Naive thymus-derived CD4-positive, alpha-beta T cell (primary cell): ENCODE data around the gene CEP85. TPM values are rescaled to one million over a fixed set of nuclear protein-coding genes. Genes with fewer than 3 reads are reported as not detected.
A peak's percentile ranks its signal among the peaks of the same experiment; 100 is the strongest.

Source experiments
- ATAC-seq: fragments of 150-1000 bp; cut with Tn5 transposase; 2 replicates; pipeline ENCODE4 v1.10.0; 2021; ENCODE audit warnings: mild to moderate bottlenecking, moderate library complexity
- CTCF ChIA-PET: fragments of 350-600 bp; sonication (Branson Sonifier 250); formaldehyde crosslinking; loops from one replicate; lab custom pipeline; 2021; ENCODE audit warnings: antibody characterized with exemption; lab: Charles Lee
- POLR2A ChIA-PET: fragments of 350-600 bp; sonication (Branson Sonifier 250); formaldehyde crosslinking; loops from one replicate; lab custom pipeline; 2021; ENCODE audit warnings: antibody characterized with exemption, inconsistent platforms; lab: Charles Lee
- DNase-seq, 9 donors: peaks; one replicate each; pipeline versions ENCODE4 v3.0.0 to v3.0.0-alpha.2; 2020 to 2022; ENCODE audit warnings: mixed read lengths in 1 of 9
- H3K27ac ChIP-seq: one replicate; pipeline ENCODE4 v1.7.0; 2013; ENCODE audit warnings: mild to moderate bottlenecking, low read depth, low read length, moderate library complexity
- H3K27me3 ChIP-seq, 2 donors: one replicate each; pipeline ENCODE4 v1.7.0; 2013; ENCODE audit warnings: low read length in 2 of 2, mild to moderate bottlenecking in 2 of 2, moderate library complexity in 2 of 2; ENCODE audit not compliant: control insufficient read depth in 2 of 2, insufficient read depth in 2 of 2
- H3K36me3 ChIP-seq, 3 experiments: 1 replicate in 2 of 3; 2 replicates in 1 of 3; pipeline ENCODE4 v1.7.0; 2013; ENCODE audit warnings: low read length in 3 of 3, mild to moderate bottlenecking in 3 of 3, moderate library complexity in 1 of 3; ENCODE audit not compliant: insufficient read depth in 3 of 3, control insufficient read depth in 2 of 3
- H3K4me1 ChIP-seq, 2 donors: one replicate each; pipeline ENCODE4 v1.7.0; 2013; ENCODE audit warnings: low read length in 2 of 2, mild to moderate bottlenecking in 2 of 2, moderate library complexity in 1 of 2; ENCODE audit not compliant: control insufficient read depth in 2 of 2, insufficient read depth in 2 of 2
- H3K4me3 ChIP-seq: 2 replicates; pipeline ENCODE4 v1.7.0; 2013; ENCODE audit warnings: mild to moderate bottlenecking, low read length
- H3K9me3 ChIP-seq, 3 experiments: 1 replicate in 2 of 3; 2 replicates in 1 of 3; pipeline ENCODE4 v1.7.0; 2013; ENCODE audit warnings: low read length in 3 of 3; ENCODE audit not compliant: control insufficient read depth in 2 of 3
- H3K27ac Mint-ChIP-seq, 9 donors: one replicate each; pipeline ENCODE4 v1.8.0; 2020 to 2022; ENCODE audit warnings: mixed read lengths in 9 of 9, mild to moderate bottlenecking in 8 of 9, moderate library complexity in 5 of 9, inconsistent platforms in 2 of 9
- H3K27me3 Mint-ChIP-seq, 5 donors: one replicate each; pipeline ENCODE4 v1.8.0; 2021 to 2022; ENCODE audit warnings: mixed read lengths in 5 of 5, mild to moderate bottlenecking in 1 of 5
- H3K36me3 Mint-ChIP-seq, 5 donors: one replicate each; pipeline ENCODE4 v1.8.0; 2020 to 2022; ENCODE audit warnings: mixed read lengths in 5 of 5, mild to moderate bottlenecking in 3 of 5, inconsistent platforms in 1 of 5
- H3K4me1 Mint-ChIP-seq, 7 donors: one replicate each; pipeline ENCODE4 v1.8.0; 2020 to 2022; ENCODE audit warnings: mixed read lengths in 7 of 7, mild to moderate bottlenecking in 3 of 7, inconsistent platforms in 1 of 7
- H3K4me3 Mint-ChIP-seq, 10 donors: one replicate each; pipeline ENCODE4 v1.8.0; 2020 to 2022; ENCODE audit warnings: mild to moderate bottlenecking in 10 of 10, mixed read lengths in 10 of 10, moderate library complexity in 6 of 10, inconsistent platforms in 2 of 10
- H3K9me3 Mint-ChIP-seq, 11 donors: one replicate each; pipeline ENCODE4 v1.8.0; 2020 to 2022; ENCODE audit warnings: mixed read lengths in 11 of 11, mild to moderate bottlenecking in 4 of 11, inconsistent platforms in 1 of 11, moderate library complexity in 1 of 11
- intact Hi-C, 2 donors: fragments of 100-400 bp; cut with micrococcal nuclease; formaldehyde crosslinking; loops; one replicate each; pipeline ENCODE4 v1.15.1; 2023
- polyA plus RNA-seq, 2 donors: library from polyadenylated mRNA; unstranded; fragments of 300-500 nt; fragmentation: Illumina TruSeq; gene quantifications; one replicate each; pipeline ENCODE4 v1.2.3, GENCODE V29; 2021
- total RNA-seq, 6 experiments: library from RNA in 5 of 6; stranded (reverse) in 5 of 6; gene quantifications; 1 replicate in 5 of 6; 2 replicates in 1 of 6; pipeline ENCODE4 v1.2.3 and lab custom pipeline; 2021 to 2026

CEP85 gene
- total and polyA plus RNA-seq, 7 experiments from 2014 or later, result 5.4 to 34.8 (median 18.1) TPM

DNA sequence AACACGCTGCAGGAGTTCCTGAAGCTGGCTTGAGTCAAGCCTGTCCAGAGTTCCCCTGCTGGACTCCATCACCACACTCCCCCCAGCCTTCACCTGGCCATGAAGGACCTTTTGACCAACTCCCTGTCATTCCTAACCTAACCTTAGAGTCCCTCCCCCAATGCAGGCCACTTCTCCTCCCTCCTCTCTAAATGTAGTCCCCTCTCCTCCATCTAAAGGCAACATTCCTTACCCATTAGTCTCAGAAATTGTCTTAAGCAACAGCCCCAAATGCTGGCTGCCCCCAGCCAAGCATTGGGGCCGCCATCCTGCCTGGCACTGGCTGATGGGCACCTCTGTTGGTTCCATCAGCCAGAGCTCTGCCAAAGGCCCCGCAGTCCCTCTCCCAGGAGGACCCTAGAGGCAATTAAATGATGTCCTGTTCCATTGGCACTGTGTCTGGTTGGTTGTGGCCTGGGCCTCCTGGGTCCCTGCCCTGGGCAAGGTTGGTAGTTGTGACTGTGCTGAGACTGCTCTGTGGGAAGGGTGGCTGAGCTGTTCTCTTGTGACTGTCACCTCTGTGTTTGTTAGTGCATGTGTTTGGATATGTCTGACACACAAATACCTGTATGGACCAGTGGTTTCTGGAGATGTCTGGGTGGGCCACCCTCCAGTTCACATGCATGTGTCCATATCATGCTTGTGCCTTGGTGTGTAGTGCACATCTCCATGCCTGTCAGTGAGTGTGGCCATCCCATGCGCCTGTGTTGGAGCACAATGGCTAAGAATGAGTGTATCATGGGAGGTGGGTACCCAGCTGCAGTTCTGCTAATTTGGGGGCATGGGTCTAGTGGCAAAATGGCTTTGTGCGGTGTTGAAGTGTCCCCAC is 47.3 kb downstream of the CEP85 start:
- peak overlapping the region; percentile 80 to 98 (median 89) for H3K4me3 Mint-ChIP-seq
- CTCF ChIA-PET, result interaction anchor here (0.5 to 17.9 kb wide), 5 partner anchors 27 to 82 kb away, joined by 3 to 541 read pairs (median 3); partner anchors contain the start of gene CD52
- H3K9me3 Mint-ChIP-seq, result peaks cover 0 to 2% (median 0%) of the 10 kb centered on the region in 11 donors
- Histone ChIP-seq H3K27ac (peak overlapping the region; percentile 86), H3K36me3 (peaks cover 0 to 26% (median 4%) of the 10 kb centered on the region in 3 experiments), H3K9me3 (no peaks in the 10 kb centered on the region), H3K4me1 (peaks cover 87 to 88% of the 10 kb centered on the region in 2 donors), H3K27me3 (no peaks in the 10 kb centered on the region), H3K4me3 (peak overlapping the region; percentile 58)
- POLR2A ChIA-PET, result interaction anchor here (0.5 to 26.8 kb wide), 7 partner anchors 8 to 97 kb away, joined by 3 to 1967 read pairs (median 4); partner anchors contain the start of genes CD52, CEP85 and UBXN11
- H3K4me1 Mint-ChIP-seq, result peaks cover 63 to 90% (median 75%) of the 10 kb centered on the region in 7 donors
- DNase-seq (no peak), ATAC-seq (no peak)
- intact Hi-C loops, result loop anchor here in 1 of 2 donors (2.0 to 10.0 kb wide), 3 partner anchors 151 to 413 kb away; partner anchors contain the start of genes ARID1A and DHDDS
- no peaks in the 10 kb centered on the region for H3K27me3 Mint-ChIP-seq
- peaks cover 0 to 46% (median 4%) of the 10 kb centered on the region in 5 donors for H3K36me3 Mint-ChIP-seq
- H3K27ac Mint-ChIP-seq, result peak overlapping the region; percentile 83 to 99 (median 91)

DNA sequence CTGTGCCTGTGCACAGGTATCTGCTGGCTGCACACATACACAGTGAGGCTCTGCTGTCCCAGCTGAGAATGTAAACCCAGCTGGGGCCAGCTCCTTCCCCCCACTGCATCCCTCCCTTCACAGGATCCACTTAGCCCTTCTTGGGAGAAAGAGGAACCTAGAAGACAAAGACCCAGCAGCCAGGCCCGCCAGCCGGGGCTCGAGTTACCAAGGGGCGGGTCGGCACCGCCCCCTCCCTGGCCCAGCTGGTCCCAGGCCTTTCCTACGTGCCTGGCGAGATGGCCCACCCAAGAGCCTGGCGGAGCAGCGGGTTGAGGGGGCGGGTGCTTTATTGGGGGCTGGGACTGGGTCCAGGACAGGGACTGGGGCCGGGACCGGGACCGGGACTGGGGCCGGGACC is 48.0 kb downstream of the CEP85 start:
- H3K36me3 ChIP-seq, result peaks cover 0 to 22% (median 4%) of the 10 kb centered on the region in 3 experiments
- ATAC-seq (no peak), DNase-seq (no peak)
- H3K9me3 Mint-ChIP-seq, result peaks cover 0 to 2% (median 0%) of the 10 kb centered on the region in 11 donors
- peaks cover 87 to 88% of the 10 kb centered on the region in 2 donors for H3K4me1 ChIP-seq
- POLR2A ChIA-PET, result interaction anchor here (1.0 to 26.8 kb wide), 3 partner anchors 7 to 93 kb away, joined by 3 to 1967 read pairs (median 109); partner anchors contain the start of genes CD52 and UBXN11
- no peaks in the 10 kb centered on the region for H3K27me3 Mint-ChIP-seq
- peaks cover 58 to 90% (median 73%) of the 10 kb centered on the region in 7 donors for H3K4me1 Mint-ChIP-seq
- H3K9me3 ChIP-seq, result no peaks in the 10 kb centered on the region
- H3K27ac ChIP-seq, result peak overlapping the region; percentile 86
- H3K36me3 Mint-ChIP-seq, result peaks cover 0 to 44% (median 4%) of the 10 kb centered on the region in 5 donors
- no peaks in the 10 kb centered on the region for H3K27me3 ChIP-seq
- no peak overlapping the region for H3K4me3 ChIP-seq
- intact Hi-C loops, result loop anchor here in 1 of 2 donors (2.0 to 10.0 kb wide), 3 partner anchors 151 to 413 kb away; partner anchors contain the start of genes ARID1A and DHDDS
- peak overlapping the region; percentile 83 to 99 (median 91) for H3K27ac Mint-ChIP-seq
- H3K4me3 Mint-ChIP-seq, result peak overlapping the region; percentile 80 to 98 (median 89)
- CTCF ChIA-PET, result interaction anchor here (0.5 to 17.9 kb wide), 4 partner anchors 26 to 81 kb away, joined by 3 to 541 read pairs (median 8); partner anchors contain the start of gene CD52

DNA sequence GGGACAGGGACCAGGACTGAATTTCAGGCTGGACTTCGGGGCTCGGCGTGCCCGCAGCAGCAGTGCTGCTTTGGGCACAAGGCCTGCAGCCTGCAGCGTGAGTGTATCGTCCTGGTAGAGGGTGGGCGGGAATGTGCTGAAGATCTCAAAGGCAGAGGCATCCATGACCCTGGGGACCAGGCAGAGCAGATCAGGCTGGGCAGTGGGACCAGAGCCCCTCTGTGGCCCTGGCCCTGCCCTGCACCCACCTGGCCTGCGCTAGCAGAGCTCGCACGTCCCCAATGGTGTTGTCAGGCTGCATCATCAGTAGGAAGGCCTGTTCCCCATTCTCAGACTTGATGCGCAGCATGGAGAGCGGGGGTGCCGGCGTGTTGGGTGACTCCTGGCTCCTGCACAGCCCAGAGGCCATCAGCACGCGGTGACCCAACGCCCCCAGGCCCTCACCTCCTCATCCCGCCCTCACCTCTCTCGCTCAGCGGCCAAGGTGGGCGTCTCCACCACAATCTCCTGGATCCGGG is 48.5 kb downstream of the CEP85 start:
- ChIA-PET POLR2A (interaction anchor here (1.0 to 26.8 kb wide), 4 partner anchors 6 to 92 kb away, joined by 3 to 1967 read pairs (median 61); partner anchors contain the start of genes CD52, CEP85 and UBXN11), CTCF (interaction anchor here (2.6 to 17.9 kb wide), 2 partner anchors 40 to 81 kb away, joined by 12 to 541 read pairs; partner anchors contain the start of gene CD52)
- H3K27me3 Mint-ChIP-seq, result no peaks in the 10 kb centered on the region
- DNase-seq (no peak), ATAC-seq (no peak)
- intact Hi-C loops, result loop anchor here in 1 of 2 donors (10.0 kb wide), 2 partner anchors 262 to 412 kb away; partner anchors contain the start of gene ARID1A
- peaks cover 0 to 41% (median 4%) of the 10 kb centered on the region in 5 donors for H3K36me3 Mint-ChIP-seq
- peaks cover 57 to 92% (median 75%) of the 10 kb centered on the region in 7 donors for H3K4me1 Mint-ChIP-seq
- peak overlapping the region; percentile 86 for H3K27ac ChIP-seq
- peaks cover 87 to 88% of the 10 kb centered on the region in 2 donors for H3K4me1 ChIP-seq
- H3K9me3 ChIP-seq, result no peaks in the 10 kb centered on the region
- peaks cover 0 to 17% (median 4%) of the 10 kb centered on the region in 3 experiments for H3K36me3 ChIP-seq
- H3K9me3 Mint-ChIP-seq, result peaks cover 0 to 2% (median 0%) of the 10 kb centered on the region in 11 donors
- peak overlapping the region in 7 of 10 donors; percentile 21 to 88 (median 58) for H3K4me3 Mint-ChIP-seq
- H3K4me3 ChIP-seq, result no peak overlapping the region
- peak overlapping the region; percentile 41 to 99 (median 96) for H3K27ac Mint-ChIP-seq
- no peaks in the 10 kb centered on the region for H3K27me3 ChIP-seq

DNA sequence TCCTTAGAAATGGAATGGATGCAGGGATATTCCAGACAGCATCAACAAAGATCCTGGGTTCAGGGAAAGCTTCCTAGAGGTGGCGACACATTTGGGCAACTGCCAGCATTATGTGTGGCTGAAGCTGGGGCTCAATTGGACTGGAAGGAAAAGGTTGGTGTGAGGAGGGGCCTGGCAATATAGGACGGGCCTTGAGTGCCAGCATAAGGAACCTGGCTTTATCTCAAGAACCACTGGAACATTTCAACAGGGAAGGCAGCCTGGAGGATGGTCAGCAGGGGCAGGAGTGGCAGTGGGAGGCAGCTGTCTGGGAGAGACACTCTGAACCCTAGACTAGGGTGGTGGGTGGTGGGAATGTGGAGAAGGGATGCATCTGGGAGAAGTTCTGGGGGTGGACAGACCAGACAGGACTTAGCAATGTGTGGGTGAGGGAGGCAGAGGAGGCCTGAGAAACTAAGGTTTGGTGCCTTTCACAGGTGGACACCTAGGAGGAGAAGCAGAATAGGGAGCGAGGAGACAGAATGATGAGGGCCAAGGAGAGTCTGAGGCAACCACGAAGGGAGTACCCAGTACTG is 49.4 kb downstream of the CEP85 start:
- Mint-ChIP-seq H3K9me3 (peaks cover 0 to 2% (median 0%) of the 10 kb centered on the region in 11 donors), H3K36me3 (peaks cover 0 to 35% (median 4%) of the 10 kb centered on the region in 5 donors), H3K27ac (peak overlapping the region; percentile 90 to 99 (median 97)), H3K4me1 (peaks cover 62 to 92% (median 84%) of the 10 kb centered on the region in 7 donors), H3K4me3 (peak overlapping the region; percentile 28 to 88 (median 60)), H3K27me3 (no peaks in the 10 kb centered on the region)
- DNase-seq, result no peak
- CTCF ChIA-PET, result interaction anchor here (3.1 to 17.9 kb wide), 3 partner anchors 8 to 39 kb away, joined by 31 to 541 read pairs (median 131); partner anchors contain the start of genes CD52 and UBXN11
- Histone ChIP-seq H3K4me1 (peaks cover 87 to 89% of the 10 kb centered on the region in 2 donors), H3K36me3 (peaks cover 0 to 15% (median 4%) of the 10 kb centered on the region in 3 experiments), H3K27me3 (no peaks in the 10 kb centered on the region), H3K4me3 (no peak overlapping the region), H3K27ac (peak overlapping the region; percentile 86), H3K9me3 (no peaks in the 10 kb centered on the region)
- no peak for ATAC-seq
- intact Hi-C loops, result loop anchor here in 1 of 2 donors (10.0 kb wide), 2 partner anchors 261 to 411 kb away; partner anchors contain the start of gene ARID1A
- POLR2A ChIA-PET, result interaction anchor here (0.6 to 26.8 kb wide), 6 partner anchors 30 to 139 kb away, joined by 4 to 1967 read pairs (median 10); partner anchors contain the start of genes CD52, CEP85 and UBXN11

DNA sequence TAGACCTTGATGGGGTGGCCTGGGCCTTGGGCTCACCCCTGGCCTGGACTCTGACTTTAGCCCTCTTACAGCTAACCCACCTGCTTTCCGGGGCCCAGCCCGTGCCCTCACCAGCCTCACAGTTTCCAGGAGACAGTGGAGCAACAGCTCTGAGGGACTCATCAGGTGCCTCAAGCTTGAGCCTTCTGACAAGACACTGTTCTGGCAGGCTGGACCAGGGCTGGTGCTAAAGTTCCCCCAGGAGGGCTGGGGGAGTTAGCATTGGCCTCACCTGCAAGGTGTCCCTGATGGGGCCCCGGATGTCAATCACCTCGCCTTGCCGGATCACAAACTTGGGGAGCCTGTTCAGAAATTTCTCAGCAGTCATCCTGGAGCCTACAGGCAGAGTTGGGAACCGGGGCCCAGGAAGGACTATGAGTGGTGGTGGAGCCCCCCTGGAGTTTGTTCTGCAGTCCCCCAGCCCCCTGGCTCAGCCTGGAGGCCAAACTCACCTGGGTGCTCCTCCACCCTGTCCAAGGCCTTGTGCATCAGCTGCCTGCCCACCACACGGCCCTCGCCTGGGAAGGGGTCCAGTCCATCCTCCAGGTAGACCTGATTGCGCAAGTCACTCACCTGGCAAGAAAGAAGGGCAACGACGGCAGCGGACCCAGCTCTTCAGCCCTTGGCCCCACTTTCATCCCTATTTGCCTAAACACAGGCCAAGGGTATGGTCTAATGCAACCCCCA is 50.0 kb downstream of the CEP85 start:
- POLR2A ChIA-PET, result interaction anchor here (0.6 to 26.8 kb wide), 13 partner anchors 6 to 148 kb away, joined by 3 to 1967 read pairs (median 7); partner anchors contain the start of genes CD52, CEP85, DHDDS and SH3BGRL3
- no peaks in the 10 kb centered on the region for H3K27me3 Mint-ChIP-seq
- no peak for DNase-seq
- peak overlapping the region; percentile 44 to 88 (median 76) for H3K4me3 Mint-ChIP-seq
- H3K4me1 Mint-ChIP-seq, result peaks cover 57 to 92% (median 84%) of the 10 kb centered on the region in 7 donors
- no peak for ATAC-seq
- H3K27ac Mint-ChIP-seq, result peak overlapping the region; percentile 90 to 99 (median 97)
- H3K4me3 ChIP-seq, result peak overlapping the region; percentile 18
- H3K27ac ChIP-seq, result peak overlapping the region; percentile 86
- H3K9me3 Mint-ChIP-seq, result peaks cover 0 to 2% (median 0%) of the 10 kb centered on the region in 11 donors
- peaks cover 87 to 89% of the 10 kb centered on the region in 2 donors for H3K4me1 ChIP-seq
- peaks cover 0 to 32% (median 4%) of the 10 kb centered on the region in 5 donors for H3K36me3 Mint-ChIP-seq
- H3K9me3 ChIP-seq, result no peaks in the 10 kb centered on the region
- CTCF ChIA-PET, result interaction anchor here (0.6 to 17.9 kb wide), 11 partner anchors 8 to 133 kb away, joined by 3 to 541 read pairs (median 10); partner anchors contain the start of genes CD52 and UBXN11
- H3K27me3 ChIP-seq, result no peaks in the 10 kb centered on the region
- H3K36me3 ChIP-seq, result peaks cover 0 to 15% (median 4%) of the 10 kb centered on the region in 3 experiments
- intact Hi-C loops, result loop anchor here (1.0 to 10.0 kb wide), 9 partner anchors 8 to 411 kb away; partner anchors contain the start of genes ARID1A (in 1 of the 2), CEP85 (in 1 of the 2), DHDDS (in 1 of the 2) and HMGN2 (in 1 of the 2)
